Esophagus squamous epithelium (tissue), 5 donors: ENCODE measurements around the gene CATSPERD. TPM values are rescaled to one million over a fixed set of nuclear protein-coding genes. Genes with fewer than 3 reads are reported as not detected.

ENCODE experiments used
- DNase-seq: peaks from one replicate; lab custom pipeline; 2025; lab: John Stamatoyannopoulos, UW
- H3K27ac ChIP-seq, 4 donors: fragments of 200-600 bp; sonication (generic); one replicate each; pipeline ENCODE4 v1.5.1; 2016 to 2019; ENCODE audit warnings: mild to moderate bottlenecking in 1 of 4
- H3K27me3 ChIP-seq, 4 donors: fragments of 200-600 bp; sonication (generic); 1 replicate in 3 of 4; 2 replicates in 1 of 4; pipeline versions ENCODE4 v1.5.1 to v1.6.0; 2017 to 2021; ENCODE audit warnings: antibody characterized with exemption in 1 of 4
- H3K36me3 ChIP-seq, 3 donors: fragments of 200-600 bp; sonication (generic); one replicate each; pipeline ENCODE4 v1.5.1; 2016 to 2019
- H3K4me1 ChIP-seq, 3 donors: fragments of 200-600 bp; sonication (generic); one replicate each; pipeline ENCODE4 v1.5.1; 2017 to 2019
- H3K4me3 ChIP-seq, 4 donors: fragments of 200-600 bp; sonication (generic); 1 replicate in 3 of 4; 2 replicates in 1 of 4; pipeline ENCODE4 v1.5.1; 2016 to 2019; ENCODE audit warnings: mild to moderate bottlenecking in 2 of 4, moderate library complexity in 1 of 4
- H3K9me3 ChIP-seq, 3 donors: fragments of 200-600 bp; sonication (generic); one replicate each; pipeline ENCODE4 v1.5.1; 2016 to 2019
- CTCF ChIP-seq, 6 experiments: fragments of 450-650 bp in 4 of 6; fragments of 200-600 bp in 2 of 6; sonication (generic) in 2 of 6; IDR thresholded peaks; one replicate each; pipeline ENCODE4 v1.5.1; 2016 to 2019; ENCODE audit warnings: antibody characterized with exemption in 6 of 6, mild to moderate bottlenecking in 4 of 6, moderate library complexity in 4 of 6
- POLR2A ChIP-seq, 4 donors: fragments of 450-650 bp; IDR thresholded peaks; one replicate each; pipeline ENCODE4 v1.6.1; 2017; ENCODE audit warnings: antibody characterized with exemption in 4 of 4, mild to moderate bottlenecking in 4 of 4, moderate library complexity in 3 of 4
- WGBS, 2 donors: methylation state at CpG; one replicate each; pipeline ENCODE4 v1.1.5; 2018; 5-methylcytosine and 5-hydroxymethylcytosine counted together
- intact Hi-C: fragments of 100-400 bp; cut with DNase I; formaldehyde crosslinking; loops from one replicate; pipeline ENCODE4 v1.15.0; 2022
- total RNA-seq, 4 donors: library from RNA; depleted of rRNA; stranded (reverse); fragments of >200 nt; gene quantifications; one replicate each; pipeline ENCODE4 v1.1.0, GENCODE V29; 2016
- donor health status: DM: yes; HTN: yes; CAD: no.

The CATSPERD gene
- total RNA-seq, 4 donors from 2014 or later: 0.19 TPM; not detected in 3

- Histone ChIP-seq H3K36me3 (peaks cover 0 to 28% (median under 1%) of the 10 kb centered on the region in 3 donors), H3K4me1 (peaks cover 5 to 11% (median 9%) of the 10 kb centered on the region in 3 donors), H3K9me3 (no peaks in the 10 kb centered on the region), H3K27me3 (no peaks in the 10 kb centered on the region), H3K27ac (no peak overlapping the region), H3K4me3 (no peak overlapping the region)
- TF ChIP-seq CTCF (IDR thresholded peaks at IDR 0.05): no peak
- no peak for DNase-seq
- WGBS, 2 donors: 66% methylated on average over 5 of the region's 5 CpGs; no CpG with 5 or more reads in 1 of the 2 donors
- intact Hi-C loops: no loop called here
Measured at GRCh38 chr19:5674714-5675113, 45.7 kb upstream of the CATSPERD start.

- 61 to 96% methylated on average over 4 to 8 of the region's 17 CpGs for WGBS, 2 donors
- TF ChIP-seq CTCF (IDR thresholded peaks at IDR 0.05) (no peak), POLR2A (IDR thresholded peaks at IDR 0.05) (no peak)
- intact Hi-C loops: no loop called here
- peaks cover 5 to 21% (median 12%) of the 10 kb centered on the region in 3 donors for H3K4me1 ChIP-seq
- H3K27me3 ChIP-seq: no peaks in the 10 kb centered on the region
- no peak overlapping the region for H3K27ac ChIP-seq
- DNase-seq: no peak
- H3K4me3 ChIP-seq: no peak overlapping the region
- H3K36me3 ChIP-seq: peaks cover 0 to 16% (median 0%) of the 10 kb centered on the region in 3 donors
- H3K9me3 ChIP-seq: no peaks in the 10 kb centered on the region
Measured at GRCh38 chr19:5676105-5676771, 44.2 kb upstream of the CATSPERD start.

- no peak overlapping the region for H3K4me3 ChIP-seq
- no peak for DNase-seq
- intact Hi-C loops: no loop called here
- peaks cover 0 to 12% (median 0%) of the 10 kb centered on the region in 3 donors for H3K36me3 ChIP-seq
- no peak overlapping the region for H3K27ac ChIP-seq
- no peaks in the 10 kb centered on the region for H3K27me3 ChIP-seq
- no peak for TF ChIP-seq POLR2A (IDR thresholded peaks at IDR 0.05)
- TF ChIP-seq CTCF (IDR thresholded peaks at IDR 0.05): no peak
- H3K9me3 ChIP-seq: no peaks in the 10 kb centered on the region
- peaks cover 5 to 24% (median 12%) of the 10 kb centered on the region in 3 donors for H3K4me1 ChIP-seq
- WGBS, 2 donors: 80% methylated on average over 1 of the region's 13 CpGs; no CpG with 5 or more reads in 1 of the 2 donors
Measured at GRCh38 chr19:5676772-5677105, 43.7 kb upstream of the CATSPERD start.

- Histone ChIP-seq H3K27me3 (no peaks in the 10 kb centered on the region), H3K4me1 (peaks cover 5 to 24% (median 12%) of the 10 kb centered on the region in 3 donors), H3K9me3 (no peaks in the 10 kb centered on the region), H3K36me3 (peaks cover 0 to 12% (median 0%) of the 10 kb centered on the region in 3 donors), H3K27ac (no peak overlapping the region), H3K4me3 (no peak overlapping the region)
- DNase-seq: no peak
- intact Hi-C loops: no loop called here
- no peak for TF ChIP-seq POLR2A (IDR thresholded peaks at IDR 0.05)
- TF ChIP-seq CTCF (IDR thresholded peaks at IDR 0.05): no peak
- 87% methylated on average over 3 of the region's 10 CpGs; no CpG with 5 or more reads in 1 of the 2 donors for WGBS, 2 donors
Measured at GRCh38 chr19:5677136-5677535, 43.3 kb upstream of the CATSPERD start.

- peaks cover 5 to 24% (median 12%) of the 10 kb centered on the region in 3 donors for H3K4me1 ChIP-seq
- intact Hi-C loops: no loop called here
- DNase-seq: no peak
- no peak for TF ChIP-seq POLR2A (IDR thresholded peaks at IDR 0.05)
- no peak for TF ChIP-seq CTCF (IDR thresholded peaks at IDR 0.05)
- no peak overlapping the region for H3K27ac ChIP-seq
- no peaks in the 10 kb centered on the region for H3K9me3 ChIP-seq
- WGBS, 2 donors: 86% methylated on average over 1 to 3 of the region's 9 CpGs
- H3K4me3 ChIP-seq: no peak overlapping the region
- H3K36me3 ChIP-seq: peaks cover 0 to 12% (median 0%) of the 10 kb centered on the region in 3 donors
- no peaks in the 10 kb centered on the region for H3K27me3 ChIP-seq
Measured at GRCh38 chr19:5677580-5677979, 42.9 kb upstream of the CATSPERD start.
